ENCODE measurements around the gene NECTIN3. TPM values are rescaled to one million over a fixed set of nuclear protein-coding genes. Genes with fewer than 3 reads are reported as not detected.
A peak's percentile ranks its signal among the peaks of the same experiment; 100 is the strongest.

NECTIN3 gene
- total and polyA plus RNA-seq, 4 donors: 9.0 to 31.8 (median 15.3) TPM

- Histone ChIP-seq H3K9me3 (ENCODE audit: control insufficient read depth in 4 of 4, low read length in 3 of 4) (no peaks in the 10 kb centered on the region), H3K4me1 (ENCODE audit: control insufficient read depth in 4 of 4, insufficient read depth in 4 of 4, low read length in 3 of 4) (peaks cover 2 to 36% (median 21%) of the 10 kb centered on the region in 4 donors), H3K27ac (ENCODE audit: low read depth in 1 of 2, low read length in 2 of 2) (peak overlapping the region; percentile 79 to 82), H3K4me3 (ENCODE audit: low read depth in 1 of 3, low read length in 3 of 3) (peak overlapping the region; percentile 74 to 88 (median 78)), H3K9ac (ENCODE audit: low read depth in 1 of 2, low read length in 2 of 2) (peak overlapping the region; percentile 40 to 50), H3K27me3 (ENCODE audit: control insufficient read depth in 4 of 4, insufficient read depth in 4 of 4, low read length in 3 of 4) (no peaks in the 10 kb centered on the region), H3K36me3 (ENCODE audit: control insufficient read depth in 4 of 4, insufficient read depth in 3 of 4, low read depth in 1 of 4, low read length in 3 of 4) (no peaks in the 10 kb centered on the region)
- no peak for DNase-seq (ENCODE audit: low spot score)
- WGBS: 28% methylated on average over 25 of the region's 25 CpGs
- TF ChIP-seq RXRA (IDR thresholded peaks at IDR 0.05): no peak
- TF ChIP-seq FOXA2 (IDR thresholded peaks at IDR 0.05): no peak
These were observed 1.4 kb upstream of the NECTIN3 start for GRCh38 chr3:111069974-111070771.

- H3K4me1 ChIP-seq (ENCODE audit: control insufficient read depth in 4 of 4, insufficient read depth in 4 of 4, low read length in 3 of 4): peaks cover 2 to 41% (median 22%) of the 10 kb centered on the region in 4 donors
- H3K27me3 ChIP-seq (ENCODE audit: control insufficient read depth in 4 of 4, insufficient read depth in 4 of 4, low read length in 3 of 4): no peaks in the 10 kb centered on the region
- H3K9ac ChIP-seq (ENCODE audit: low read depth in 1 of 2, low read length in 2 of 2): peak overlapping the region; percentile 40 to 50
- H3K4me3 ChIP-seq (ENCODE audit: low read depth in 1 of 3, low read length in 3 of 3): peak overlapping the region; percentile 74 to 88 (median 78)
- no peak for DNase-seq (ENCODE audit: low spot score)
- WGBS: under 1% methylated on average over 23 of the region's 23 CpGs
- TF ChIP-seq YY1 (IDR thresholded peaks at IDR 0.05) (no peak), ZBTB33 (IDR thresholded peaks at IDR 0.05) (no peak), HNF4A (conservative IDR thresholded peaks at IDR 0.05) (peak in 1 of 2 donors; percentile 9), GABPA (IDR thresholded peaks at IDR 0.05 in 1 of 2, conservative IDR thresholded peaks at IDR 0.05 in 1 of 2) (no peak)
- no peaks in the 10 kb centered on the region for H3K9me3 ChIP-seq (ENCODE audit: control insufficient read depth in 4 of 4, low read length in 3 of 4)
- peak overlapping the region; percentile 79 to 82 for H3K27ac ChIP-seq (ENCODE audit: low read depth in 1 of 2, low read length in 2 of 2)
- no peaks in the 10 kb centered on the region for H3K36me3 ChIP-seq (ENCODE audit: control insufficient read depth in 4 of 4, insufficient read depth in 3 of 4, low read depth in 1 of 4, low read length in 3 of 4)
These were observed 802 bp upstream of the NECTIN3 start for GRCh38 chr3:111070772-111071256.

GRCh38 chr3:111072031-111072921, 660 bp downstream of the NECTIN3 start:
- TF ChIP-seq CTCF (IDR thresholded peaks at IDR 0.05; ENCODE audit: low read depth, low read length, missing input control): no peak
- peak in 1 of 2 donors; percentile 16 for TF ChIP-seq HNF4A (conservative IDR thresholded peaks at IDR 0.05)
- no peak for TF ChIP-seq GABPA (IDR thresholded peaks at IDR 0.05 in 1 of 2, conservative IDR thresholded peaks at IDR 0.05 in 1 of 2)
- TF ChIP-seq MAX (IDR thresholded peaks at IDR 0.05): peak; percentile 9
- peak in 1 of 2 donors; percentile 8 for TF ChIP-seq RXRA (IDR thresholded peaks at IDR 0.05)
- TF ChIP-seq REST (IDR thresholded peaks at IDR 0.05): peak; percentile 51
- TF ChIP-seq YY1 (IDR thresholded peaks at IDR 0.05): peak; percentile 30
- TF ChIP-seq FOXA2 (IDR thresholded peaks at IDR 0.05): no peak
- peak; percentile 38 for DNase-seq (ENCODE audit: low spot score)
- WGBS: under 1% methylated on average over 71 of the region's 71 CpGs
- Histone ChIP-seq H3K9me3 (ENCODE audit: control insufficient read depth in 4 of 4, low read length in 3 of 4) (no peaks in the 10 kb centered on the region), H3K27ac (ENCODE audit: low read depth in 1 of 2, low read length in 2 of 2) (peak overlapping the region; percentile 79 to 82), H3K27me3 (ENCODE audit: control insufficient read depth in 4 of 4, insufficient read depth in 4 of 4, low read length in 3 of 4) (no peaks in the 10 kb centered on the region), H3K9ac (ENCODE audit: low read depth in 1 of 2, low read length in 2 of 2) (peak overlapping the region; percentile 72 to 92), H3K36me3 (ENCODE audit: control insufficient read depth in 4 of 4, insufficient read depth in 3 of 4, low read depth in 1 of 4, low read length in 3 of 4) (no peaks in the 10 kb centered on the region), H3K4me3 (ENCODE audit: low read depth in 1 of 3, low read length in 3 of 3) (peak overlapping the region; percentile 88 to 98 (median 91)), H3K4me1 (ENCODE audit: control insufficient read depth in 4 of 4, insufficient read depth in 4 of 4, low read length in 3 of 4) (peaks cover 2 to 42% (median 25%) of the 10 kb centered on the region in 4 donors)

Data from liver (tissue), 9 donors.